AG09319 (cell line): ENCODE measurements around the gene RAI1.

Experiments
- DNase-seq: peaks from one replicate; pipeline ENCODE4 v3.0.0-alpha.2; 2010; ENCODE audit warnings: low read depth; ENCODE audit errors: extremely low read depth
- CTCF ChIP-seq: IDR thresholded peaks from 2 replicates; pipeline ENCODE4 v1.5.1; 2011; ENCODE audit warnings: low read depth, mild to moderate bottlenecking, inconsistent platforms, low read length, moderate library complexity

RAI1 gene

GRCh38 chr17:17693253-17694168, 12.3 kb downstream of the RAI1 start:
- DNase-seq: no peak
- no peak for TF ChIP-seq CTCF

GRCh38 chr17:17694169-17695081, 13.2 kb downstream of the RAI1 start:
- no peak for DNase-seq
- no peak for TF ChIP-seq CTCF

- DNase-seq: no peak
- no peak for TF ChIP-seq CTCF
These were observed 14.8 kb downstream of the RAI1 start for GRCh38 chr17:17696085-17696484.

- no peak for DNase-seq
- no peak for TF ChIP-seq CTCF
These were observed 15.8 kb downstream of the RAI1 start for GRCh38 chr17:17696882-17697633.

GRCh38 chr17:17698371-17698770, 17.1 kb downstream of the RAI1 start:
- no peak for TF ChIP-seq CTCF
- DNase-seq: no peak

GRCh38 chr17:17698869-17699351, 17.7 kb downstream of the RAI1 start:
- TF ChIP-seq CTCF: no peak
- no peak for DNase-seq
